Glutamatergic neuron (in vitro differentiated cells): ENCODE results near the gene FOXJ1. TPM values are rescaled to one million over a fixed set of nuclear protein-coding genes. Genes with fewer than 3 reads are reported as not detected.
A peak's percentile ranks its signal among the peaks of the same experiment; 100 is the strongest.

Experiments used
- DNase-seq: peaks from one replicate; pipeline ENCODE4 v3.0.0; 2022
- H3K27ac Mint-ChIP-seq: one replicate; pipeline ENCODE4 v1.8.0; 2020; ENCODE audit warnings: mild to moderate bottlenecking, mixed read lengths, inconsistent platforms; ENCODE audit not compliant: unreplicated experiment
- H3K27me3 Mint-ChIP-seq: one replicate; pipeline ENCODE4 v1.8.0; 2020; ENCODE audit warnings: mild to moderate bottlenecking, moderate library complexity, mixed read lengths, inconsistent platforms; ENCODE audit not compliant: unreplicated experiment
- H3K36me3 Mint-ChIP-seq: one replicate; pipeline ENCODE4 v1.8.0; 2020; ENCODE audit warnings: mild to moderate bottlenecking, mixed read lengths, inconsistent platforms; ENCODE audit not compliant: unreplicated experiment
- H3K4me1 Mint-ChIP-seq: one replicate; pipeline ENCODE4 v1.8.0; 2020; ENCODE audit warnings: mild to moderate bottlenecking, low read depth, mixed read lengths, inconsistent platforms; ENCODE audit not compliant: unreplicated experiment
- H3K4me3 Mint-ChIP-seq: one replicate; pipeline ENCODE4 v1.8.0; 2020; ENCODE audit warnings: mild to moderate bottlenecking, mixed read lengths, inconsistent platforms; ENCODE audit not compliant: unreplicated experiment
- H3K9me3 Mint-ChIP-seq: one replicate; pipeline ENCODE4 v1.8.0; 2020; ENCODE audit warnings: mild to moderate bottlenecking, moderate library complexity, mixed read lengths, inconsistent platforms; ENCODE audit not compliant: unreplicated experiment
- total RNA-seq: library from RNA; stranded (reverse); fragmentation: NEBNext Ultra II Directional; extraction: Animal tissue kit (Norgen Biotek cat#: 25700); gene quantifications from one replicate; pipeline ENCODE4 v1.2.1, GENCODE V29; 2021; ENCODE audit not compliant: unreplicated experiment
- TF ChIP-seq, protein P1 (sequence below): fragments of 200-600 bp; sonication (generic); IDR thresholded peaks from one replicate; pipeline ENCODE4 v1.5.0; 2021; ENCODE audit not compliant: partially characterized antibody, unreplicated experiment

Gene FOXJ1
- total RNA-seq, 1 donor from 2014 or later, result not detected

DNA sequence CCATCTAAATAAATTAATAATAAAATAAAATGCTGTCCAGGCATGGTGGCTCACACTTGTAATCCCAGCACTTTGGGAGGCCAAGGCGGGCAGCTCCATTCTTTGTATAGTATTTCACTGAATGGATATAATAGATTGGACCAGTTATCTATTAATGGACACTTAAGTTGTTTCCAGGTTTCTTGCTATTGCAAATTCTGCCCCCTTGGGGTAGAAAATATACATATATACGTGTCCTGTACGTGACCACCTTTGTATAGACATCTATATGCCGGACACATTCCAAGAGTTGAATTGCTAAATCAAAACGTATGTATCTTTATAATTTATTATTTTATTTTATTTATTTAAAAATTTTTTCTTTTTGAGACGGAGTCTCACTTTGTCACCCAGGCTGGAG, 33.5 kb downstream of the FOXJ1 start:
- Mint-ChIP-seq H3K9me3 (peaks cover 2% of the 10 kb centered on the region), H3K4me1 (peaks cover 3% of the 10 kb centered on the region), H3K27ac (no peak overlapping the region), H3K27me3 (no peaks in the 10 kb centered on the region), H3K4me3 (no peak overlapping the region), H3K36me3 (no peaks in the 10 kb centered on the region)
- DNase-seq, result no peak
- TF ChIP-seq, protein P1, sequence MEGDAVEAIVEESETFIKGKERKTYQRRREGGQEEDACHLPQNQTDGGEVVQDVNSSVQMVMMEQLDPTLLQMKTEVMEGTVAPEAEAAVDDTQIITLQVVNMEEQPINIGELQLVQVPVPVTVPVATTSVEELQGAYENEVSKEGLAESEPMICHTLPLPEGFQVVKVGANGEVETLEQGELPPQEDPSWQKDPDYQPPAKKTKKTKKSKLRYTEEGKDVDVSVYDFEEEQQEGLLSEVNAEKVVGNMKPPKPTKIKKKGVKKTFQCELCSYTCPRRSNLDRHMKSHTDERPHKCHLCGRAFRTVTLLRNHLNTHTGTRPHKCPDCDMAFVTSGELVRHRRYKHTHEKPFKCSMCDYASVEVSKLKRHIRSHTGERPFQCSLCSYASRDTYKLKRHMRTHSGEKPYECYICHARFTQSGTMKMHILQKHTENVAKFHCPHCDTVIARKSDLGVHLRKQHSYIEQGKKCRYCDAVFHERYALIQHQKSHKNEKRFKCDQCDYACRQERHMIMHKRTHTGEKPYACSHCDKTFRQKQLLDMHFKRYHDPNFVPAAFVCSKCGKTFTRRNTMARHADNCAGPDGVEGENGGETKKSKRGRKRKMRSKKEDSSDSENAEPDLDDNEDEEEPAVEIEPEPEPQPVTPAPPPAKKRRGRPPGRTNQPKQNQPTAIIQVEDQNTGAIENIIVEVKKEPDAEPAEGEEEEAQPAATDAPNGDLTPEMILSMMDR, result peak; percentile 25

DNA sequence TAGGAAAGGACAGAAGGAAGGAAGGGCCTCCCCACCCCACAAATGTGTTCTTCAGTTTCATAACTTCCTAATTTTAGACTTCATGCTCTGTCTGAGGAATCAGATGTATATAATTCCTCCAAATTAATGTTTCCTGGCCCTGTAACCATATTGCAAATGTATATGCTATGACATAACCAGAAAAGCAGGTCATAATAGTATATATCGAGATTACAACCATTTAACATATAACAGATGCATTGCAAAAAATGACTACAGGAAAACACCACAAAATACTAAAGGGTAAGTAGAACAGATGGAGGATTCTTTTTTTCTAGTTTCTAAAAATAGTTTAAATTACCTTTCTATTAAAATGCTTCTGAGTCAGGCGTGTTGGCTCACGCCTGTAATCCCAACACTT, 34.3 kb downstream of the FOXJ1 start:
- no peak overlapping the region for H3K27ac Mint-ChIP-seq

DNA sequence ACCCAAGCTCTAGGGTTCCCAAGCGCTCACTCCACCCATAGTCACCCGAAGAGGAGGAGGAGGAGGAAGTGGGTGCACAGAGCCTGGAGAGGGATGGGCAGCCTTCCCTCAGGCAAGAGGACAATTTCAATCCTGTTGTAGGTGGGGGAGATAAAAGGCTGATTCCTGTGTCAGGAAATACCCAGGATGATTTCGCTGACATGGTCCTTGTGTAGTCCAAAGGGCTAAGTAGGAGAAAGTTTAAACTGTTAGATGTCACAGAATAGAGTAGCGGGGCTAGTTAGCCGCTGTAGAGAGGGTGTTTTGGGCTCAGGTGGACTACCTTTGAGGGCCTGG, 36.2 kb downstream of the FOXJ1 start:
- Mint-ChIP-seq H3K36me3 (peaks cover 4% of the 10 kb centered on the region), H3K27ac (no peak overlapping the region), H3K4me3 (no peak overlapping the region), H3K27me3 (no peaks in the 10 kb centered on the region), H3K4me1 (peaks cover 3% of the 10 kb centered on the region), H3K9me3 (peaks cover 2% of the 10 kb centered on the region)
- no peak for DNase-seq
- TF ChIP-seq, protein P1, result no peak

More for the DNA sequence above, 34.3 kb downstream of the FOXJ1 start:
- Mint-ChIP-seq H3K27me3 (no peaks in the 10 kb centered on the region), H3K36me3 (no peaks in the 10 kb centered on the region), H3K4me1 (peaks cover 3% of the 10 kb centered on the region), H3K9me3 (peaks cover 2% of the 10 kb centered on the region), H3K4me3 (no peak overlapping the region)
- DNase-seq, result no peak
- TF ChIP-seq, protein P1, result no peak

DNA sequence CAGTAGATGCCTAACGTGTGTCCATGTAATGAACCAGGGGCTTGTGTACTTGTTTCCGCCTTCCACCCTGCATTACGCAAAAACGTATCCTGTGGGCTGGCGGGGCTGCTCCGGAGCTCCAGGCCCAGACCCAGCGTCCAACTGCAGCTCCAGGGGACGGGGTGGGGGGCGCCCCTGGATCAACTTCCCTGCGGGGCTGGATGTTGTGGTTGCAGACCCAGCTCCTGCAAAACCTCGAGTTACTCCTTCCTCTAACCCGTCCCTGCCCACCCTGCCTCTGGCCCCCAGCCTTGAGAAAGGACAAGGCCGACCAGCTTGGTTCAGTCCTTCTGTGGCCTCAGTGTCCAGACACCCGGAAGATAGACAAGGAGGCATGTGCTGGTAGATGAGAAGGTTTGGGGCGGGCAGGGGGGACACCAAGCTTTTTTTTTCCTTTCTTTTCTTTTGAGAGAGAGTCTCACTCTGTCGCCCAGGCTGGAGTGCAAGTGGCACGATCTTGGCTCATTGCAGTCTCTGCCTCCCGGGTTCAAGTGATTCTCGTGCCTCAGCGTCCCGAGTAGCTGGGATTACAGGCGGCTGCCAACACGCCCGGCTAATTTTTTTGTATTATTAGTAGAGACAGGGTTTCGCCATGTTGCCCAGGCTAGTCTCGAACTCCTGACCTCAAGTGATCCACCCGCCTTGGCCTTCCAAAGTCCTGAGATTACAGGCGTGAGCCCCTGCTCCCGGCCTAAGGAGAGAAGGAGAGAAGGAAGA, 36.7 kb downstream of the FOXJ1 start:
- TF ChIP-seq, protein P1, result no peak
- Mint-ChIP-seq H3K27ac (no peak overlapping the region), H3K27me3 (no peaks in the 10 kb centered on the region), H3K4me1 (peaks cover 3% of the 10 kb centered on the region), H3K4me3 (peak overlapping the region; percentile 98), H3K36me3 (peaks cover 5% of the 10 kb centered on the region), H3K9me3 (peaks cover 2% of the 10 kb centered on the region)
- no peak for DNase-seq
